SK-N-SH treated with all-trans-retinoic acid at 6 μM for 48 hours (cell line): ENCODE measurements around the gene FOXN1.

ENCODE experiments used
- CSDC2 ChIP-seq: fragments of 250-450 bp; sonication (Bioruptor Pico); IDR thresholded peaks from 2 replicates; pipeline ENCODE4 v1.5.0; 2020; ENCODE audit warnings: mild to moderate bottlenecking, moderate library complexity
- CSRNP3 ChIP-seq: fragments of 250-450 bp; sonication (Bioruptor Pico); IDR thresholded peaks from 2 replicates; pipeline ENCODE4 v1.5.1; 2021; ENCODE audit warnings: mild to moderate bottlenecking, moderate library complexity
- GLIS3 ChIP-seq: fragments of 250-450 bp; sonication (Bioruptor Pico); IDR thresholded peaks from 2 replicates; pipeline ENCODE4 v1.5.0; 2020; ENCODE audit warnings: mild to moderate bottlenecking, moderate library complexity
- PATZ1 ChIP-seq: fragments of 250-450 bp; sonication (Bioruptor Pico); IDR thresholded peaks from 2 replicates; pipeline ENCODE4 v1.8.0; 2020; ENCODE audit warnings: mild to moderate bottlenecking, moderate library complexity, borderline replicate concordance
- PPARA ChIP-seq: fragments of 250-450 bp; sonication (Bioruptor Pico); IDR thresholded peaks from 2 replicates; pipeline ENCODE4 v1.5.0; 2020; ENCODE audit warnings: mild to moderate bottlenecking, borderline replicate concordance
- RARB ChIP-seq: fragments of 250-450 bp; sonication (Bioruptor Pico); IDR thresholded peaks from 2 replicates; pipeline ENCODE4 v1.8.0; 2021; ENCODE audit warnings: mild to moderate bottlenecking, moderate library complexity
- TOX ChIP-seq: fragments of 250-450 bp; sonication (Bioruptor Pico); IDR thresholded peaks from 2 replicates; pipeline ENCODE4 v1.8.0; 2021; ENCODE audit warnings: mild to moderate bottlenecking, moderate library complexity, borderline replicate concordance
- ZC3H10 ChIP-seq: fragments of 250-450 bp; sonication (Bioruptor Pico); IDR thresholded peaks from 2 replicates; pipeline ENCODE4 v1.5.1; 2021; ENCODE audit warnings: mild to moderate bottlenecking, moderate library complexity
- ZFP3 ChIP-seq: fragments of 250-450 bp; sonication (Bioruptor Pico); IDR thresholded peaks from 2 replicates; pipeline ENCODE4 v1.5.0; 2020; ENCODE audit warnings: mild to moderate bottlenecking, moderate library complexity
- TF ChIP-seq, protein P1 (sequence below): fragments of 250-450 bp; sonication (Bioruptor Pico); IDR thresholded peaks from 2 replicates; pipeline ENCODE4 v1.5.1; 2020; ENCODE audit warnings: low read depth, mild to moderate bottlenecking, moderate library complexity

DNA sequence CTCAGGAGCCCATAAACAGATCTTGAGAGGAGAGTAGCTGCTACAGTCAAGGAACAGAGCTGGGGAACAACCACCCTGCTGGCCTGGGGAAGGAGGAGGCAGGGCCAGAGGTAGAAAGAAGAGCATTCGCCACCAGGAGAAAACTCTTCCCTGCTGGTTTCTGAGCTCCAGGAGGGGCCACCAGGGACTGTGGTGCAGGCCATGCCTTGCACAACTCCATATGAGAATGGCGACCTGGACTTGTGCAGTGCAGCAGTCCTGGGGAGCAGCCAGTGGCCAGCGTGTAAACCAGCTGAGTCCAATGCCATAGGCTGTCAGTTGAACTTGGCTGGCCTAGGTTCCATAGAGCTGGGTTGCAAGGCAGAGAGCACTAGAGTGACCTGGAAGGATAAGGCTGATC lies 21.1 kb upstream of the FOXN1 start:
- TF ChIP-seq CSRNP3 (CRISPR knock-in tag) (no peak), TOX (CRISPR knock-in tag) (no peak), ZC3H10 (CRISPR knock-in tag) (no peak), CSDC2 (CRISPR knock-in tag) (no peak), PPARA (no peak), ZFP3 (CRISPR knock-in tag) (no peak), GLIS3 (CRISPR knock-in tag) (no peak), PATZ1 (CRISPR knock-in tag) (no peak), RARB (CRISPR knock-in tag) (no peak)
- TF ChIP-seq, protein P1, sequence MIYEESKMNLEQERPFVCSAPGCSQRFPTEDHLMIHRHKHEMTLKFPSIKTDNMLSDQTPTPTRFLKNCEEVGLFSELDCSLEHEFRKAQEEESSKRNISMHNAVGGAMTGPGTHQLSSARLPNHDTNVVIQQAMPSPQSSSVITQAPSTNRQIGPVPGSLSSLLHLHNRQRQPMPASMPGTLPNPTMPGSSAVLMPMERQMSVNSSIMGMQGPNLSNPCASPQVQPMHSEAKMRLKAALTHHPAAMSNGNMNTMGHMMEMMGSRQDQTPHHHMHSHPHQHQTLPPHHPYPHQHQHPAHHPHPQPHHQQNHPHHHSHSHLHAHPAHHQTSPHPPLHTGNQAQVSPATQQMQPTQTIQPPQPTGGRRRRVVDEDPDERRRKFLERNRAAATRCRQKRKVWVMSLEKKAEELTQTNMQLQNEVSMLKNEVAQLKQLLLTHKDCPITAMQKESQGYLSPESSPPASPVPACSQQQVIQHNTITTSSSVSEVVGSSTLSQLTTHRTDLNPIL (CRISPR knock-in tag) = no peak
